Ishikawa (cell line): ENCODE data around the gene GNB1L.

Source experiments
- CEBPB ChIP-seq: IDR thresholded peaks from 2 replicates; pipeline ENCODE4 v1.6.1; 2012
- CREB1 ChIP-seq: IDR thresholded peaks from 2 replicates; pipeline ENCODE4 v1.6.1; 2012; ENCODE audit warnings: low read depth
- EGR1 ChIP-seq: IDR thresholded peaks from 2 replicates; pipeline ENCODE4 v1.6.1; 2012
- EP300 ChIP-seq: IDR thresholded peaks from 2 replicates; pipeline ENCODE4 v1.6.1; 2012; ENCODE audit warnings: borderline replicate concordance
- FOXM1 ChIP-seq: IDR thresholded peaks from 2 replicates; pipeline ENCODE4 v1.6.1; 2012; ENCODE audit warnings: low read depth, borderline replicate concordance
- MAX ChIP-seq: IDR thresholded peaks from 2 replicates; pipeline ENCODE4 v1.6.1; 2012
- NFIC ChIP-seq: IDR thresholded peaks from 2 replicates; pipeline ENCODE4 v1.6.1; 2012
- RAD21 ChIP-seq: IDR thresholded peaks from 2 replicates; pipeline ENCODE4 v1.6.1; 2012; ENCODE audit warnings: low read depth
- REST ChIP-seq: IDR thresholded peaks from 2 replicates; pipeline ENCODE4 v1.6.1; 2012; ENCODE audit warnings: low read depth, mild to moderate bottlenecking
- TAF1 ChIP-seq: IDR thresholded peaks from 2 replicates; pipeline ENCODE4 v1.6.1; 2012; ENCODE audit warnings: low read depth, mild to moderate bottlenecking
- TCF12 ChIP-seq: IDR thresholded peaks from 2 replicates; pipeline ENCODE4 v1.6.1; 2012; ENCODE audit warnings: low read depth
- TEAD4 ChIP-seq: IDR thresholded peaks from 2 replicates; pipeline ENCODE4 v1.6.1; 2012
- YY1 ChIP-seq: IDR thresholded peaks from 2 replicates; pipeline ENCODE4 v1.6.1; 2012; ENCODE audit warnings: low read depth
- ZBTB7A ChIP-seq: IDR thresholded peaks from 2 replicates; pipeline ENCODE4 v1.6.1; 2012; ENCODE audit warnings: low read depth
- TF ChIP-seq, protein P1 (sequence below): IDR thresholded peaks from 2 replicates; pipeline ENCODE4 v1.6.1; 2012

The GNB1L gene

GRCh38 chr22:19745155-19746101 lies 109.2 kb downstream of the GNB1L start:
- TF ChIP-seq YY1: no peak
- TF ChIP-seq REST: no peak
- no peak for TF ChIP-seq ZBTB7A
- TF ChIP-seq TAF1: no peak
- TF ChIP-seq, protein P1, sequence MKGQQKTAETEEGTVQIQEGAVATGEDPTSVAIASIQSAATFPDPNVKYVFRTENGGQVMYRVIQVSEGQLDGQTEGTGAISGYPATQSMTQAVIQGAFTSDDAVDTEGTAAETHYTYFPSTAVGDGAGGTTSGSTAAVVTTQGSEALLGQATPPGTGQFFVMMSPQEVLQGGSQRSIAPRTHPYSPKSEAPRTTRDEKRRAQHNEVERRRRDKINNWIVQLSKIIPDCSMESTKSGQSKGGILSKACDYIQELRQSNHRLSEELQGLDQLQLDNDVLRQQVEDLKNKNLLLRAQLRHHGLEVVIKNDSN: no peak
- no peak for TF ChIP-seq FOXM1
- no peak for TF ChIP-seq MAX
- TF ChIP-seq CREB1: no peak
- TF ChIP-seq EGR1: no peak
- TF ChIP-seq TEAD4: no peak
- no peak for TF ChIP-seq EP300
- no peak for TF ChIP-seq NFIC
- TF ChIP-seq TCF12: no peak
- TF ChIP-seq CEBPB: no peak
- TF ChIP-seq RAD21: no peak

GRCh38 chr22:19744350-19745006 lies 110.2 kb downstream of the GNB1L start:
- TF ChIP-seq, protein P1: no peak
- TF ChIP-seq EGR1 (no peak), EP300 (no peak), CEBPB (no peak), REST (no peak)

- no peak for TF ChIP-seq CREB1
- no peak for TF ChIP-seq MAX
- TF ChIP-seq EGR1: no peak
- TF ChIP-seq TEAD4: no peak
- no peak for TF ChIP-seq FOXM1
- no peak for TF ChIP-seq YY1
- TF ChIP-seq TCF12: no peak
- TF ChIP-seq EP300: no peak
- TF ChIP-seq RAD21: no peak
- TF ChIP-seq NFIC: no peak
- no peak for TF ChIP-seq TAF1
These were observed 111.0 kb downstream of the GNB1L start for GRCh38 chr22:19743651-19744050.

DNA sequence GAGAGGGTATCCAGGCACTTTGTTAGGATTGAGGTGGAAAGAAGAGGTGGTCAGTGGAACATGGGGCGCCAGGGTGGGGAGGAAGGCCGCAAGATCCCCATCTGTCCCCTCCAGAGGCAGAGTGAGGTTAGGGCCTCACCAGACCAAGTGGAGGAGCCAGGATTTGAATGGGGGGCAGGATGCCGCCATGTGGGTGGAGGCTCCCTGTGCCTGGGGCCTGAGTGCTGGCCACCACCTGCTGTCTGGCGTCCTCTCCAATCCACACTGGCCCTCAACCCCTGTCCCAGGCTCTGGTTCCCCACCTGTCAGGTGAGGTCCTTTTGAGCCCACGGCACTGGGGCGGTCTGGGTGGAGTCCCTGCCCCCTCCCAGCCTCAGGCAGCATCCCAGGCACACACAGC lies 111.6 kb downstream of the GNB1L start:
- TF ChIP-seq RAD21: no peak
- no peak for TF ChIP-seq ZBTB7A
- TF ChIP-seq EGR1: no peak
- TF ChIP-seq CREB1: no peak
- no peak for TF ChIP-seq TCF12

GRCh38 chr22:19742160-19743066 lies 112.3 kb downstream of the GNB1L start:
- TF ChIP-seq CREB1: no peak
- TF ChIP-seq EP300: no peak
- TF ChIP-seq RAD21: no peak
- TF ChIP-seq, protein P1: no peak
- TF ChIP-seq FOXM1: no peak
- TF ChIP-seq MAX: no peak
- TF ChIP-seq YY1: no peak
- TF ChIP-seq TAF1: no peak
- no peak for TF ChIP-seq EGR1
- no peak for TF ChIP-seq REST
- no peak for TF ChIP-seq TCF12
- no peak for TF ChIP-seq NFIC
